BE2C (cell line): ENCODE data around the gene CERS4.
"Not testable (repeated sequence)": the region's sequence is repeated elsewhere in the genome, so short reads cannot be mapped to it uniquely, and the experiment has no call there.

ENCODE experiments used
- DNase-seq: peaks from one replicate; pipeline ENCODE4 v3.0.0-alpha.2; 2020
- H3K27me3 ChIP-seq: fragments of 250-450 bp; sonication (Bioruptor Pico); 2 replicates; pipeline ENCODE4 v1.5.1; 2020; ENCODE audit warnings: mild to moderate bottlenecking
- H3K36me3 ChIP-seq: fragments of 250-450 bp; sonication (Bioruptor Pico); 2 replicates; pipeline ENCODE4 v1.5.1; 2020; ENCODE audit warnings: mild to moderate bottlenecking
- H3K4me1 ChIP-seq: fragments of 250-450 bp; sonication (Bioruptor Pico); 2 replicates; pipeline ENCODE4 v1.5.1; 2020
- H3K4me3 ChIP-seq: 2 replicates; pipeline ENCODE4 v1.5.1; 2011; ENCODE audit warnings: low read depth, low read length
- H3K9me3 ChIP-seq: fragments of 250-450 bp; sonication (Bioruptor Pico); 2 replicates; pipeline ENCODE4 v1.5.1; 2020
- TF ChIP-seq, protein P1 (sequence below): IDR thresholded peaks from 2 replicates; pipeline ENCODE4 v1.5.1; 2012; ENCODE audit warnings: mild to moderate bottlenecking, low read depth, low read length

Gene CERS4

DNA sequence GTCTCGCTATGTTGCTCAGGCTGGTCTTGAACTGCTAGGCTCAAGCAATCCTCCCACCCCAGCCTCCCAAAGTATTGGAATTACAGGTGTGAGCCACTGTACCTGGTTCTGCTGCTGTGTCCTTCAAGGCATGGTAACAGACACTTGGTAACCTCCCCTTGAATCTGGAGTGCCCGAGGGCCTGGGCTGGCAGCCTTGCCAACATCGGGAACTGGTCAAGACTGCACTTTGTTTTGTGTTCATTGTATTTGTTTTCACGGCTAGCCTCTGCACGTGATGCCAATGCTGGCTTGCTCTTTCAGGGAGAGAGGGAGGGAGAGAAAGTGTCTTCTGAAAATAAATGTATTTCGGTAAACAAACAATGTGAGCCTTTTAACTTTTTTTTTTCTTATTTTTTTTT is 12.0 kb downstream of the CERS4 start:
- no peak for DNase-seq
- no peaks in the 10 kb centered on the region for H3K36me3 ChIP-seq
- H3K4me3 ChIP-seq = no peak overlapping the region
- no peaks in the 10 kb centered on the region for H3K27me3 ChIP-seq
- H3K9me3 ChIP-seq = no peaks in the 10 kb centered on the region
- TF ChIP-seq, protein P1, sequence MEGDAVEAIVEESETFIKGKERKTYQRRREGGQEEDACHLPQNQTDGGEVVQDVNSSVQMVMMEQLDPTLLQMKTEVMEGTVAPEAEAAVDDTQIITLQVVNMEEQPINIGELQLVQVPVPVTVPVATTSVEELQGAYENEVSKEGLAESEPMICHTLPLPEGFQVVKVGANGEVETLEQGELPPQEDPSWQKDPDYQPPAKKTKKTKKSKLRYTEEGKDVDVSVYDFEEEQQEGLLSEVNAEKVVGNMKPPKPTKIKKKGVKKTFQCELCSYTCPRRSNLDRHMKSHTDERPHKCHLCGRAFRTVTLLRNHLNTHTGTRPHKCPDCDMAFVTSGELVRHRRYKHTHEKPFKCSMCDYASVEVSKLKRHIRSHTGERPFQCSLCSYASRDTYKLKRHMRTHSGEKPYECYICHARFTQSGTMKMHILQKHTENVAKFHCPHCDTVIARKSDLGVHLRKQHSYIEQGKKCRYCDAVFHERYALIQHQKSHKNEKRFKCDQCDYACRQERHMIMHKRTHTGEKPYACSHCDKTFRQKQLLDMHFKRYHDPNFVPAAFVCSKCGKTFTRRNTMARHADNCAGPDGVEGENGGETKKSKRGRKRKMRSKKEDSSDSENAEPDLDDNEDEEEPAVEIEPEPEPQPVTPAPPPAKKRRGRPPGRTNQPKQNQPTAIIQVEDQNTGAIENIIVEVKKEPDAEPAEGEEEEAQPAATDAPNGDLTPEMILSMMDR = no peak
- no peaks in the 10 kb centered on the region for H3K4me1 ChIP-seq

DNA sequence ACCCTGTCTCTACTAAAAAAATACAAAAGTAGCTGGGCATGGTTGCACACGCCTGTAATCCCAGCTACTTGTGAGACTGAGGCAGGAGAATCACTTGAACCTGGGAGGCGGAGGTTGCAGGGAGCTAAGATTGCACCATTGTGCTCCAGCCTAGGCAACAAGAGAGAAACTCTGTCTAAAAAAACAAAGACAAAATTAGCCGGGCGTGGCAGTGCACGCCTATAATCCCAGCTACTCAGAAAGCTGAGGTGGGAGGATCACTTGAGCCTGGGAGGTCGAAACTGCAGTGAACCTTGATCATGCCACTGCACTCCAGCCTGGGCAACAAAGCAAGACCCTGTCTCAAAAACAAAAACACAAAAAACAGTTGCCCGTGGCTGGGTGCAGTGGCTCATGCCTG is 14.3 kb downstream of the CERS4 start:
- H3K9me3 ChIP-seq, H3K4me3 ChIP-seq, H3K27me3 ChIP-seq, H3K4me1 ChIP-seq, H3K36me3 ChIP-seq, DNase-seq: not testable (repeated sequence)

- Histone ChIP-seq H3K27me3 (no peaks in the 10 kb centered on the region), H3K9me3 (no peaks in the 10 kb centered on the region), H3K4me3 (no peak overlapping the region), H3K4me1 (no peaks in the 10 kb centered on the region), H3K36me3 (no peaks in the 10 kb centered on the region)
- TF ChIP-seq, protein P1 = no peak
- DNase-seq = no peak
Observed at GRCh38 chr19:8224394-8225145, 15.4 kb downstream of the CERS4 start.

- H3K4me1 ChIP-seq = no peaks in the 10 kb centered on the region
- H3K27me3 ChIP-seq = no peaks in the 10 kb centered on the region
- TF ChIP-seq, protein P1 = no peak
- no peak overlapping the region for H3K4me3 ChIP-seq
- H3K9me3 ChIP-seq = no peaks in the 10 kb centered on the region
- no peaks in the 10 kb centered on the region for H3K36me3 ChIP-seq
- no peak for DNase-seq
Observed at GRCh38 chr19:8231073-8231604, 22.0 kb downstream of the CERS4 start.

DNA sequence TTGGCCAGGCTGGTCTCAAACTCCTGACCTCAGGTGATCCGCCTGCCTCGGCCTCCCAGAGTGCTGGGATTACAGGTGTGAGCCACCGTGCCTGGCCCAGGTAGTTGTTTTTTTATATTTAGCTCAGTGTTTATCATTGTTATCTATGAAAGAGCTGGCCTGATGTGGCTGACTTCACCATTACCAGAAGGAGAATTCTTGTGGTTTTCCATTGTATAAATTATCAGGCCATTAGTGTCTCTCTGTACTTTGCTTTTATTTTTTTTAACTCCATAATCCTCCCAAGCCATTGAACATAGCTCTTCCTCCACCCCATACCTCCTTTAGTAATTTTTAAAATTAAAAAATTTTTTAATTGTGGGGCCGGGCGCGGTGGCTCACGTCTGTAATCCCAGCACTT is 24.2 kb downstream of the CERS4 start:
- H3K4me1 ChIP-seq = no peaks in the 10 kb centered on the region
- DNase-seq = no peak
- no peak overlapping the region for H3K4me3 ChIP-seq
- TF ChIP-seq, protein P1 = no peak
- H3K27me3 ChIP-seq = no peaks in the 10 kb centered on the region
- H3K9me3 ChIP-seq = no peaks in the 10 kb centered on the region
- H3K36me3 ChIP-seq = no peaks in the 10 kb centered on the region

GRCh38 chr19:8237026-8237425 is 27.9 kb downstream of the CERS4 start:
- H3K4me1 ChIP-seq = peaks cover 5% of the 10 kb centered on the region; the same call in 1 of the 2 replicates
- no peak for DNase-seq
- no peaks in the 10 kb centered on the region for H3K36me3 ChIP-seq
- H3K4me3 ChIP-seq = no peak overlapping the region
- H3K9me3 ChIP-seq = no peaks in the 10 kb centered on the region
- no peaks in the 10 kb centered on the region for H3K27me3 ChIP-seq
- TF ChIP-seq, protein P1 = no peak
